Suprapubic skin (tissue), 4 donors: Measurements from ENCODE around the gene FYN. TPM values are rescaled to one million over a fixed set of nuclear protein-coding genes. Genes with fewer than 3 reads are reported as not detected.

Source experiments
- DNase-seq, 2 donors: peaks; one replicate each; pipeline ENCODE4 v3.0.0-alpha.2; 2019; ENCODE audit warnings: low spot score in 2 of 2
- H3K27ac ChIP-seq: fragments of 200-600 bp; sonication (generic); one replicate; pipeline ENCODE4 v1.5.1; 2019
- H3K27me3 ChIP-seq: fragments of 200-600 bp; sonication (generic); one replicate; pipeline ENCODE4 v1.5.1; 2019
- H3K36me3 ChIP-seq: fragments of 200-600 bp; sonication (generic); one replicate; pipeline ENCODE4 v1.5.1; 2019
- H3K4me1 ChIP-seq: fragments of 200-600 bp; sonication (generic); one replicate; pipeline ENCODE4 v1.5.1; 2019
- H3K4me3 ChIP-seq: fragments of 200-600 bp; sonication (generic); one replicate; pipeline ENCODE4 v1.5.1; 2019; ENCODE audit warnings: mild to moderate bottlenecking
- H3K9me3 ChIP-seq: fragments of 200-600 bp; sonication (generic); one replicate; pipeline ENCODE4 v1.5.1; 2019
- EP300 ChIP-seq: sonication (generic); formaldehyde crosslinking; IDR thresholded peaks from one replicate; pipeline ENCODE4 v1.6.1; 2017; ENCODE audit warnings: antibody characterized with exemption
- POLR2A ChIP-seq, 2 donors: fragments of 450-650 bp; IDR thresholded peaks; one replicate each; pipeline ENCODE4 v1.6.1; 2017; ENCODE audit warnings: antibody characterized with exemption in 2 of 2, mild to moderate bottlenecking in 2 of 2, moderate library complexity in 2 of 2
- POLR2AphosphoS5 ChIP-seq, 3 donors: sonication (generic); formaldehyde crosslinking; IDR thresholded peaks; one replicate each; pipeline ENCODE4 v1.6.1; 2017; ENCODE audit warnings: antibody characterized with exemption in 3 of 3
- WGBS: methylation state at CpG from one replicate; pipeline ENCODE4 v1.1.5; 2018; 5-methylcytosine and 5-hydroxymethylcytosine counted together
- total RNA-seq, 4 donors: library from RNA; depleted of rRNA; stranded (reverse); fragments of >200 nt; gene quantifications; one replicate each; pipeline ENCODE4 v1.1.0, GENCODE V29; 2016
- TF ChIP-seq, protein P1 (sequence below), 2 donors: fragments of 200-600 bp in 1 of 2; fragments of 450-650 bp in 1 of 2; sonication (generic) in 1 of 2; IDR thresholded peaks; one replicate each; pipeline ENCODE4 v1.5.1; 2016 to 2019; ENCODE audit warnings: antibody characterized with exemption in 2 of 2, mild to moderate bottlenecking in 1 of 2, moderate library complexity in 1 of 2

The FYN gene
- total RNA-seq, 4 donors from 2014 or later = 36.6 to 89.6 (median 67.3) TPM

DNA sequence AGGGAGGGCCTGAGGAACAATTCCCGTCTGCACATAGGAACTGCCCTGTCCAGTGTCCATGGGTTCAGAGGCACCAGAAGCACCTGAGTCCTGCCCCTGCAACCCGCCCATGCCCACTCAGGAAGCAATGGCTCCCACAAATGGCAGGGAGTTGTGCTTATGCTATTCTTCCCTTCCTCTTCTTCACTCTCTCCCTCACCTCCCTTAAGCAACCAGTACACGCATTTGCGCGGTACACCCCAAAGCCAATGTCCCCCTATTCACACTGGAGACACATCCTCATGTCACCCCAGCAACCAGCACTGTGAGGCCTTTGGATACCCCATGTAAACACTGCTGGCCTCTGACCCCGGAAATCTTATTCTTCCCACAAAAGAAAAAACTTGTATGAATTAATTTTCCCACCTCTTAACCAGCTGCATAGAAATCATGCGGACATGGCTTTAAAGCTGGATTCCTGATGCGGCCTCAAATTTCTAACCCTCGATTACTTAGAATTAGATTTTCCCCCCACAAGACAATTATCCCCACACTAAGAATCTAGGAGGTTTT is 30.9 kb downstream of the FYN start:
- H3K27me3 ChIP-seq = no peaks in the 10 kb centered on the region
- no peaks in the 10 kb centered on the region for H3K9me3 ChIP-seq
- no peak overlapping the region for H3K4me3 ChIP-seq
- TF ChIP-seq POLR2AphosphoS5 (IDR thresholded peaks at IDR 0.05) (no peak), POLR2A (IDR thresholded peaks at IDR 0.05) (no peak), EP300 (no peak)
- TF ChIP-seq, protein P1, sequence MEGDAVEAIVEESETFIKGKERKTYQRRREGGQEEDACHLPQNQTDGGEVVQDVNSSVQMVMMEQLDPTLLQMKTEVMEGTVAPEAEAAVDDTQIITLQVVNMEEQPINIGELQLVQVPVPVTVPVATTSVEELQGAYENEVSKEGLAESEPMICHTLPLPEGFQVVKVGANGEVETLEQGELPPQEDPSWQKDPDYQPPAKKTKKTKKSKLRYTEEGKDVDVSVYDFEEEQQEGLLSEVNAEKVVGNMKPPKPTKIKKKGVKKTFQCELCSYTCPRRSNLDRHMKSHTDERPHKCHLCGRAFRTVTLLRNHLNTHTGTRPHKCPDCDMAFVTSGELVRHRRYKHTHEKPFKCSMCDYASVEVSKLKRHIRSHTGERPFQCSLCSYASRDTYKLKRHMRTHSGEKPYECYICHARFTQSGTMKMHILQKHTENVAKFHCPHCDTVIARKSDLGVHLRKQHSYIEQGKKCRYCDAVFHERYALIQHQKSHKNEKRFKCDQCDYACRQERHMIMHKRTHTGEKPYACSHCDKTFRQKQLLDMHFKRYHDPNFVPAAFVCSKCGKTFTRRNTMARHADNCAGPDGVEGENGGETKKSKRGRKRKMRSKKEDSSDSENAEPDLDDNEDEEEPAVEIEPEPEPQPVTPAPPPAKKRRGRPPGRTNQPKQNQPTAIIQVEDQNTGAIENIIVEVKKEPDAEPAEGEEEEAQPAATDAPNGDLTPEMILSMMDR (IDR thresholded peaks at IDR 0.05) = no peak
- no peaks in the 10 kb centered on the region for H3K36me3 ChIP-seq
- peaks cover 35% of the 10 kb centered on the region for H3K4me1 ChIP-seq
- H3K27ac ChIP-seq = no peak overlapping the region
- no peak for DNase-seq
- WGBS = 89% methylated on average over 9 of the region's 9 CpGs

DNA sequence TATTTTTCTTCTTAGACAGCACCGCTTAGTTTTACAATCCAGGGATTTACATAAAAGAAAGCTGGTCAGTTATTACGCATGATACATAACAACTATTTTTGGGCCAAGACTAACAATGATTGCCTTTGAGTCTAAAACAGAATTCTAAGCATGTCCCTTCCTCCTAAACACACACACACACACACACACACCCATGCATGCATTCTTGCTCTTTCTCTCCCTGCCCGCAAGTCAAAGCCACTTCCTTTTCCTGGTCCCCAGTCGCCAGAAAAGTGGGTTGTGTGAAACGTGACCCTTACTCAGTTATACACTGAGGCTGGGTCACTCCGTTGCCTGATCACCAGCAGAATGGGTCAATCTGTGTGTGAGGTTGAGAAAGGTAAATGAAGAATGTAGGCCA is 31.4 kb downstream of the FYN start:
- Histone ChIP-seq H3K4me3 (no peak overlapping the region), H3K27ac (no peak overlapping the region), H3K36me3 (no peaks in the 10 kb centered on the region), H3K4me1 (peaks cover 31% of the 10 kb centered on the region), H3K27me3 (no peaks in the 10 kb centered on the region), H3K9me3 (no peaks in the 10 kb centered on the region)
- 58% methylated on average over 6 of the region's 6 CpGs for WGBS
- TF ChIP-seq EP300 = no peak
- TF ChIP-seq POLR2A (IDR thresholded peaks at IDR 0.05) = no peak
- TF ChIP-seq, protein P1 (IDR thresholded peaks at IDR 0.05) = no peak
- TF ChIP-seq POLR2AphosphoS5 (IDR thresholded peaks at IDR 0.05) = no peak
- DNase-seq = no peak

DNA sequence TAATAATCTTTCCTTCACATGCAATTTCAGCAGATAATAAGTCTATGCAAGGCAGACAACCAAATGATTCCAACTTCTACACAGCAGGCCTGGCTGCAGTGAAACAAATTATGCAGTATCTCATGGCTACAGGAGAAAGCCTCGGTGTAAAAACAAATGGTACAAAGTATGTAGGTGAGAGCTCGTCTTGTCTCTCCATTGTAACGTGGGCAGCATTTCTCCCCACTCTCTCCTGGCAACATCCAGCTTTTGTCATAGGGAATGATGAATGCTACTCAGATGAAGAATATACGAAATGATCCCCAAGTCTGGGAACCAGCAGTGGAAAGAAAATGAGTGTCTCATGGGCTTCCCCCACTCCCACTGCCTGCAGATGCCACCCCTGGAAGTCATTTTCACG is 32.4 kb downstream of the FYN start:
- no peaks in the 10 kb centered on the region for H3K9me3 ChIP-seq
- no peaks in the 10 kb centered on the region for H3K27me3 ChIP-seq
- H3K4me1 ChIP-seq = peaks cover 22% of the 10 kb centered on the region
- H3K36me3 ChIP-seq = no peaks in the 10 kb centered on the region
- TF ChIP-seq POLR2A (IDR thresholded peaks at IDR 0.05) = no peak
- TF ChIP-seq, protein P1 (IDR thresholded peaks at IDR 0.05) = no peak
- TF ChIP-seq EP300 = no peak
- no peak for TF ChIP-seq POLR2AphosphoS5 (IDR thresholded peaks at IDR 0.05)
- H3K4me3 ChIP-seq = no peak overlapping the region
- 87% methylated on average over 5 of the region's 5 CpGs for WGBS
- H3K27ac ChIP-seq = no peak overlapping the region
- no peak for DNase-seq

DNA sequence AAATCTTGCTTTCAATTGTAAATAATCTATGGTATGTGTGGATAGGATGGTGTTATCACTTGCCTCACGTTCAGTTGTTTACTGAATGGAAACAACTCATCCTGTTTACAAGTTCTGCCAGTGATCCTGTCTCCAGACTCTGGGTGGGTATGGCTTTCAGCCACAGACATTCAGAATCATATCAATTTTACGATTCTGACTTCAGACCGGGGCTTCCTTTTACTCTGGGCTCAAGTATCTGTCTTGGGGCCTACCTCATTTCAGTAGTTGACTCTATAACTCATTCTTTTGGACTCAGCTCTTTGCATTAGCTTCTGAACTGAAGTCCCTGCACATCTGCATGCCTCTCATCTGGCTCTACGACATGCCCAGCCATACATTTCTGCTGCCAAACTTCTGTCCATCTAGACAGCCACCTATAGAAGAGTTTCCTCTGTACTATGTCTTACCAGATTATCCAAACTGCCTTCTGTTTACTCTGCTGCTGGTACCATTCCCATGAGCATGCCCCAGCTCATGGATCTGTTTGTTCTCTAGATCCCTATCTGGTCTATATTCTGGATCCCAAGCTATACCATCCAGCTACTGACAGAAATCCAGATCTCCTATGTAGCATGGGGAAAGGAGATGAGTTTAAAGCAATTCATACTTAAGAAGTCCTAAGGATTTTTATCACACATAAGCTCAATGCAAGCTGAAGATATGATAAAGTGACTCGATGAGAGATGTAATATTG is 34.3 kb downstream of the FYN start:
- 68% methylated on average over 5 of the region's 5 CpGs for WGBS
- Histone ChIP-seq H3K27ac (no peak overlapping the region), H3K9me3 (no peaks in the 10 kb centered on the region), H3K4me3 (no peak overlapping the region), H3K36me3 (no peaks in the 10 kb centered on the region), H3K27me3 (no peaks in the 10 kb centered on the region), H3K4me1 (peaks cover 10% of the 10 kb centered on the region)
- DNase-seq = no peak
- TF ChIP-seq, protein P1 (IDR thresholded peaks at IDR 0.05) = no peak
- TF ChIP-seq POLR2A (IDR thresholded peaks at IDR 0.05) (no peak), POLR2AphosphoS5 (IDR thresholded peaks at IDR 0.05) (no peak), EP300 (no peak)

DNA sequence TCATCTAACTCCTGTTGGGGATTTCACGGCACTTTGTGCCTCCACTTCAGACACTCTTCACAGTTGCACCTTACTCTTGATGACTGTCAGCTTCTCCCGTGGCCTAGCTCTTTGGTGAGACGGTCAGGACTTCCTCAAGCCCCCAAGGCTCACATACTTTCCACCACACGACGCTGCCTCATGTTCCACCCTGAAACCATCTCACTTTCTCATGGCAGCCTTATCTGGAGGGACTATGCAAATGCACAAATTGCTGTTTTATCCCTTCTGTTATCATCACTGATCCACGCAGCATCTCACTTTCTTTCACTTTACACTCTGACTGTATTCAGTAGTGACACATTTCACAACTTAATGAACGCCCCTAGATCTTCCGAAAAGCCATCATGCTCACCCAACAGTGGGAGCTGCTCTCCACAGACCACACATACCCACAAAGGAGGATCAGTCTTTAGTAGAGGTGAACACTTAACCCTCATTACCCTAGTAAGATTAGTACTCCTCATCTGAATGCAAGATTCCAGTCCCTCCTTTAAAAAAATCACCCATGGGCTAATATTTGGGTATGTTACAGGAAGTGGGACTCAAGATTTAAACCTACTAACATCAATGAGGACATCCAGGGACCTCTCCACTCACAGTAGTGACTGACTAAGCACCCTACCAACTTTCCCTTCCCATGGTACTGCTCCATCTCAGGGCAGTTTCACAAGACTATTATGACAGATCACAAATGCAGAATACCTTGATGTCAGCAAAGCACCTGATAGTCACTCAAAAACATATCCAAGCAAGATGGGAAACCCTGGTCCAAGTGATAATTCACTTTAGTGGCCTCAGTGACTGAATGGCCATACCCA is 35.4 kb downstream of the FYN start:
- H3K9me3 ChIP-seq = no peaks in the 10 kb centered on the region
- WGBS = 84% methylated on average over 8 of the region's 8 CpGs
- no peak for TF ChIP-seq POLR2AphosphoS5 (IDR thresholded peaks at IDR 0.05)
- TF ChIP-seq POLR2A (IDR thresholded peaks at IDR 0.05) = no peak
- TF ChIP-seq, protein P1 (IDR thresholded peaks at IDR 0.05) = no peak
- TF ChIP-seq EP300 = no peak
- H3K36me3 ChIP-seq = no peaks in the 10 kb centered on the region
- H3K27ac ChIP-seq = no peak overlapping the region
- no peak overlapping the region for H3K4me3 ChIP-seq
- no peaks in the 10 kb centered on the region for H3K27me3 ChIP-seq
- H3K4me1 ChIP-seq = peaks cover 15% of the 10 kb centered on the region
- no peak for DNase-seq
